ENCODE results near the gene MTMR2.

MTMR2 gene

GRCh38 chr11:95923728-95924413, at the start of gene MTMR2:
MTMR2 (minus strand) TSS chr11:95924107; CDS start chr11:95923954, 153 bp downstream.
- DNase-seq = peak; percentile 84
- H3K4me3 ChIP-seq (ENCODE audit: low read depth, low read length) = peak within 1 kb of the TSS; percentile 88

GRCh38 chr11:95972060-95972459, 48.2 kb upstream of the MTMR2 start:
- TF ChIP-seq CTCF (IDR thresholded peaks at IDR 0.05; ENCODE audit: low read depth, low read length) = no peak
- no peaks in the 10 kb centered on the region for H3K36me3 ChIP-seq
- no peak overlapping the region for H3K27ac ChIP-seq
- H3K9me3 ChIP-seq (ENCODE audit: severe bottlenecking) = no peaks in the 10 kb centered on the region
- DNase-seq = no peak
- no peak overlapping the region for H3K4me3 ChIP-seq (ENCODE audit: low read depth, low read length)
- no peaks in the 10 kb centered on the region for H3K27me3 ChIP-seq (ENCODE audit: insufficient read depth, low read depth, severe bottlenecking)

More at GRCh38 chr11:95923728-95924413, at the start of gene MTMR2:
- Histone ChIP-seq H3K36me3 (no peaks in the 10 kb centered on the region), H3K9me3 (ENCODE audit: severe bottlenecking) (no peaks in the 10 kb centered on the region), H3K27ac (peak within 1 kb of the TSS; percentile 80), H3K27me3 (ENCODE audit: insufficient read depth, low read depth, severe bottlenecking) (no peaks in the 10 kb centered on the region)
- TF ChIP-seq CTCF (IDR thresholded peaks at IDR 0.05; ENCODE audit: low read depth, low read length) = no peak

GRCh38 chr11:95968585-95968984, 44.7 kb upstream of the MTMR2 start:
- TF ChIP-seq CTCF (IDR thresholded peaks at IDR 0.05; ENCODE audit: low read depth, low read length) = no peak

GRCh38 chr11:95964281-95964680, 40.4 kb upstream of the MTMR2 start:
- Histone ChIP-seq H3K4me3 (ENCODE audit: low read depth, low read length) (no peak overlapping the region), H3K9me3 (ENCODE audit: severe bottlenecking) (no peaks in the 10 kb centered on the region), H3K36me3 (no peaks in the 10 kb centered on the region), H3K27me3 (ENCODE audit: insufficient read depth, low read depth, severe bottlenecking) (no peaks in the 10 kb centered on the region), H3K27ac (no peak overlapping the region)
- no peak for TF ChIP-seq CTCF (IDR thresholded peaks at IDR 0.05; ENCODE audit: low read depth, low read length)
- DNase-seq = no peak

More at GRCh38 chr11:95968585-95968984, 44.7 kb upstream of the MTMR2 start:
- no peak overlapping the region for H3K27ac ChIP-seq
- no peak overlapping the region for H3K4me3 ChIP-seq (ENCODE audit: low read depth, low read length)
- H3K36me3 ChIP-seq = no peaks in the 10 kb centered on the region
- H3K9me3 ChIP-seq (ENCODE audit: severe bottlenecking) = no peaks in the 10 kb centered on the region
- DNase-seq = no peak
- H3K27me3 ChIP-seq (ENCODE audit: insufficient read depth, low read depth, severe bottlenecking) = no peaks in the 10 kb centered on the region

GRCh38 chr11:95961758-95962157, 37.9 kb upstream of the MTMR2 start:
- Histone ChIP-seq H3K36me3 (no peaks in the 10 kb centered on the region), H3K27ac (no peak overlapping the region), H3K4me3 (ENCODE audit: low read depth, low read length) (no peak overlapping the region), H3K27me3 (ENCODE audit: insufficient read depth, low read depth, severe bottlenecking) (no peaks in the 10 kb centered on the region), H3K9me3 (ENCODE audit: severe bottlenecking) (no peaks in the 10 kb centered on the region)
- no peak for DNase-seq
- TF ChIP-seq CTCF (IDR thresholded peaks at IDR 0.05; ENCODE audit: low read depth, low read length) = no peak

- Histone ChIP-seq H3K27me3 (ENCODE audit: insufficient read depth, low read depth, severe bottlenecking) (no peaks in the 10 kb centered on the region), H3K27ac (no peak overlapping the region), H3K36me3 (no peaks in the 10 kb centered on the region), H3K4me3 (ENCODE audit: low read depth, low read length) (no peak overlapping the region), H3K9me3 (ENCODE audit: severe bottlenecking) (peaks cover 5% of the 10 kb centered on the region)
- no peak for TF ChIP-seq CTCF (IDR thresholded peaks at IDR 0.05; ENCODE audit: low read depth, low read length)
- DNase-seq = no peak
Measured at GRCh38 chr11:95950905-95951304, 27.0 kb upstream of the MTMR2 start.
